Measurements from ENCODE around the gene LAMTOR1. TPM values are rescaled to one million over a fixed set of nuclear protein-coding genes. Genes with fewer than 3 reads are reported as not detected.

The LAMTOR1 gene
- polyA plus RNA-seq, 2 of the 4 experiments (the other 2 are of a cell fraction): 66.1 to 119 TPM

GRCh38 chr11:72150882-72151281 lies 47.8 kb upstream of the LAMTOR1 start:
- ChIA-PET CTCF (interaction anchor here (1.2 to 6.0 kb wide), 2 partner anchors 32 to 298 kb away, joined by 4 to 21 read pairs; no protein-coding TSS in a partner anchor), POLR2A (no interaction called here)
- Histone ChIP-seq H3K4me3 (no peak overlapping the region), H3K4me2 (no peak overlapping the region), H3K27ac (no peak overlapping the region), H3K9me3 (no peaks in the 10 kb centered on the region), H3K4me1 (no peaks in the 10 kb centered on the region)
- ATAC-seq (no peak), FAIRE-seq (no peak), DNase-seq (ENCODE audit: low read depth in 1 of 2, low spot score in 1 of 2) (no peak)
- WGBS (ENCODE audit: missing lambda C conversion rate): 76% methylated on average over 4 of the region's 4 CpGs
- TF ChIP-seq, protein P1, sequence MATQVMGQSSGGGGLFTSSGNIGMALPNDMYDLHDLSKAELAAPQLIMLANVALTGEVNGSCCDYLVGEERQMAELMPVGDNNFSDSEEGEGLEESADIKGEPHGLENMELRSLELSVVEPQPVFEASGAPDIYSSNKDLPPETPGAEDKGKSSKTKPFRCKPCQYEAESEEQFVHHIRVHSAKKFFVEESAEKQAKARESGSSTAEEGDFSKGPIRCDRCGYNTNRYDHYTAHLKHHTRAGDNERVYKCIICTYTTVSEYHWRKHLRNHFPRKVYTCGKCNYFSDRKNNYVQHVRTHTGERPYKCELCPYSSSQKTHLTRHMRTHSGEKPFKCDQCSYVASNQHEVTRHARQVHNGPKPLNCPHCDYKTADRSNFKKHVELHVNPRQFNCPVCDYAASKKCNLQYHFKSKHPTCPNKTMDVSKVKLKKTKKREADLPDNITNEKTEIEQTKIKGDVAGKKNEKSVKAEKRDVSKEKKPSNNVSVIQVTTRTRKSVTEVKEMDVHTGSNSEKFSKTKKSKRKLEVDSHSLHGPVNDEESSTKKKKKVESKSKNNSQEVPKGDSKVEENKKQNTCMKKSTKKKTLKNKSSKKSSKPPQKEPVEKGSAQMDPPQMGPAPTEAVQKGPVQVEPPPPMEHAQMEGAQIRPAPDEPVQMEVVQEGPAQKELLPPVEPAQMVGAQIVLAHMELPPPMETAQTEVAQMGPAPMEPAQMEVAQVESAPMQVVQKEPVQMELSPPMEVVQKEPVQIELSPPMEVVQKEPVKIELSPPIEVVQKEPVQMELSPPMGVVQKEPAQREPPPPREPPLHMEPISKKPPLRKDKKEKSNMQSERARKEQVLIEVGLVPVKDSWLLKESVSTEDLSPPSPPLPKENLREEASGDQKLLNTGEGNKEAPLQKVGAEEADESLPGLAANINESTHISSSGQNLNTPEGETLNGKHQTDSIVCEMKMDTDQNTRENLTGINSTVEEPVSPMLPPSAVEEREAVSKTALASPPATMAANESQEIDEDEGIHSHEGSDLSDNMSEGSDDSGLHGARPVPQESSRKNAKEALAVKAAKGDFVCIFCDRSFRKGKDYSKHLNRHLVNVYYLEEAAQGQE (IDR thresholded peaks at IDR 0.05): no peak
- TF ChIP-seq RNF2 (IDR thresholded peaks at IDR 0.05; ENCODE audit: borderline replicate concordance, low read depth): no peak
- TF ChIP-seq ZNF302 (CRISPR knock-in tag; IDR thresholded peaks at IDR 0.05): no peak
- no peak for TF ChIP-seq SREBF2 (IDR thresholded peaks at IDR 0.05)
- TF ChIP-seq MYC (IDR thresholded peaks at IDR 0.05; ENCODE audit: borderline replicate concordance, low read length): no peak
- TF ChIP-seq CHD4 (IDR thresholded peaks at IDR 0.05; ENCODE audit: borderline replicate concordance): no peak
- TF ChIP-seq HOXB5 (CRISPR knock-in tag; IDR thresholded peaks at IDR 0.05): no peak
- TF ChIP-seq MAZ (IDR thresholded peaks at IDR 0.05; ENCODE audit: borderline replicate concordance, low read depth, low read length): no peak
- no peak for TF ChIP-seq HMGXB4 (CRISPR knock-in tag; IDR thresholded peaks at IDR 0.05; ENCODE audit: borderline replicate concordance)
- TF ChIP-seq USF2 (IDR thresholded peaks at IDR 0.05): no peak
- TF ChIP-seq HOXA7 (CRISPR knock-in tag; IDR thresholded peaks at IDR 0.05): no peak
- TF ChIP-seq SMC3 (IDR thresholded peaks at IDR 0.05): no peak
- no peak for TF ChIP-seq RFX5 (IDR thresholded peaks at IDR 0.05)
- TF ChIP-seq GATA3 (IDR thresholded peaks at IDR 0.05; ENCODE audit: borderline replicate concordance): no peak
- no peak for TF ChIP-seq TP53 (CRISPR knock-in tag; IDR thresholded peaks at IDR 0.05)
- TF ChIP-seq KDM1A (IDR thresholded peaks at IDR 0.05; ENCODE audit: low read depth): no peak
- TF ChIP-seq RAD21 (conservative IDR thresholded peaks at IDR 0.05 in 1 of 2, IDR thresholded peaks at IDR 0.05 in 1 of 2): no peak
- TF ChIP-seq, protein P2, sequence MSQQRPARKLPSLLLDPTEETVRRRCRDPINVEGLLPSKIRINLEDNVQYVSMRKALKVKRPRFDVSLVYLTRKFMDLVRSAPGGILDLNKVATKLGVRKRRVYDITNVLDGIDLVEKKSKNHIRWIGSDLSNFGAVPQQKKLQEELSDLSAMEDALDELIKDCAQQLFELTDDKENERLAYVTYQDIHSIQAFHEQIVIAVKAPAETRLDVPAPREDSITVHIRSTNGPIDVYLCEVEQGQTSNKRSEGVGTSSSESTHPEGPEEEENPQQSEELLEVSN (IDR thresholded peaks at IDR 0.05; ENCODE audit: borderline replicate concordance, low read depth): no peak
- no peak for TF ChIP-seq POLR2A (IDR thresholded peaks at IDR 0.05; ENCODE audit: low read length)

DNA sequence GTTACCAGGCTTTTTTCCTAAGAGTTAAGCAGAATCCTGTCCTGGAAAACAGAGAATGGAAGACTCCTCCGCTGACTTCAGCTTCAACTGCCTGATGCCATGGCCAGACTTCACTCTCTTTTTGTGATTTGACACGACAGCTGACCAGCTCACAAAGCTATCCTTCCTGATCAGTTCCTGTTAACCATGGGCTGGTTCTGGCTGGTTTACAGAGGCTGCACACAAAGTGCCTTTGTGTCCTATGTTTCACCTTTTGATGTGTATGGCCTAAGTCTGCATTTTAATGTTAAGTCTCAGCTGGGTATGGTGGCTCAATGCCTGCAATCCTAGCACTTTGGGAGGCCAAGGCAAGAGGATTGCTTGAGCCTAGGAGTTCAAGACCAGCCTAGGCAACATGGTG lies 43.5 kb upstream of the LAMTOR1 start:
- ChIA-PET POLR2A (no interaction called here), CTCF (interaction anchor here (0.6 to 5.7 kb wide), 7 partner anchors 8 to 122 kb away, joined by 3 to 48 read pairs (median 4); partner anchors contain the start of gene TOMT)
- peaks cover 9% of the 10 kb centered on the region; the same call in 2 of the 3 replicates for H3K4me1 ChIP-seq
- H3K4me3 ChIP-seq: no peak overlapping the region
- no peak for FAIRE-seq
- no peak for DNase-seq (ENCODE audit: low read depth in 1 of 2, low spot score in 1 of 2)
- no peak for TF ChIP-seq ESRRA (IDR thresholded peaks at IDR 0.05; ENCODE audit: borderline replicate concordance, low read length)
- TF ChIP-seq, protein P1 (IDR thresholded peaks at IDR 0.05): no peak
- no peak for TF ChIP-seq KDM5A (IDR thresholded peaks at IDR 0.05)
- TF ChIP-seq, protein P2 (IDR thresholded peaks at IDR 0.05; ENCODE audit: borderline replicate concordance, low read depth): no peak
- no peak overlapping the region for H3K4me2 ChIP-seq
- 0 out of 6 replicates have a peak overlapping the region, but pooled peaks of 1 of the 2 experiments have one; percentile 5 for H3K27ac ChIP-seq
- no peaks in the 10 kb centered on the region for H3K9me3 ChIP-seq
- no peak for ATAC-seq
- 24% methylated on average over 2 of the region's 2 CpGs for WGBS (ENCODE audit: missing lambda C conversion rate)
